Measurements from ENCODE around the gene CHRNE. TPM values are rescaled to one million over a fixed set of nuclear protein-coding genes. Genes with fewer than 3 reads are reported as not detected.

The CHRNE gene
- total and polyA plus RNA-seq, 2 of the 4 experiments (the other 2 are of a cell fraction): under 0.01 to 0.21 TPM

- TF ChIP-seq MAFK (IDR thresholded peaks at IDR 0.05; ENCODE audit: low read depth, low read length): no peak
- TF ChIP-seq SMC3 (IDR thresholded peaks at IDR 0.05; ENCODE audit: low read depth, low read length): no peak
- peak; percentile 95 for TF ChIP-seq BHLHE40 (IDR thresholded peaks at IDR 0.05; ENCODE audit: low read depth, low read length)
Observed at GRCh38 chr17:4939796-4940554, 37.1 kb upstream of the CHRNE start, which contains the start of the genes RNF167 and SLC25A11 (continued).

GRCh38 chr17:4939546-4939795 is 36.6 kb upstream of the CHRNE start:
- intact Hi-C loops (cut with micrococcal nuclease): no loop called here
- Histone ChIP-seq H4K20me1 (ENCODE audit: insufficient read depth, low read length) (peaks cover 33% of the 10 kb centered on the region), H2BK20ac (ENCODE audit: low read depth, low read length) (no peak overlapping the region), H2BK120ac (ENCODE audit: low read depth, low read length) (no peak overlapping the region), H3K27me3 (ENCODE audit: control insufficient read depth, insufficient read depth, low read length) (no peaks in the 10 kb centered on the region), H3K9ac (ENCODE audit: low read depth, low read length) (peak overlapping the region; percentile 81), H3K4me1 (ENCODE audit: control insufficient read depth, insufficient read depth, low read length) (peaks cover 9% of the 10 kb centered on the region), H2AFZ (replicated peaks; ENCODE audit: low read length, poor library complexity) (peak overlapping the region; percentile 89), H2BK15ac (ENCODE audit: low read depth, low read length) (no peak overlapping the region), H3K23ac (ENCODE audit: low read depth, low read length) (peak overlapping the region; percentile 99), H3K4me2 (ENCODE audit: low read depth, low read length) (peak overlapping the region; percentile 94), H3K4me3 (ENCODE audit: insufficient read depth, low read depth, low read length) (peak overlapping the region; percentile 68), H3K14ac (replicated peaks; ENCODE audit: low read depth, low read length) (peak overlapping the region; percentile 86), H3K9me1 (ENCODE audit: insufficient read depth, low read length) (peaks cover 10% of the 10 kb centered on the region), H2AK5ac (ENCODE audit: low read depth, low read length) (peak overlapping the region; percentile 81), H2BK5ac (ENCODE audit: low read depth, low read length, poor library complexity, severe bottlenecking) (peak overlapping the region; percentile 47), H2AK9ac (replicated peaks; ENCODE audit: low read depth, low read length, poor library complexity) (peak overlapping the region; percentile 97), H3K9me3 (ENCODE audit: control insufficient read depth, insufficient read depth, low read length) (no peaks in the 10 kb centered on the region), H3K36me3 (ENCODE audit: control insufficient read depth, insufficient read depth, low read length) (peaks cover 38% of the 10 kb centered on the region), H3K56ac (ENCODE audit: extremely low read depth, insufficient read depth, low read length) (peak overlapping the region; percentile 74), H3K79me1 (ENCODE audit: low read depth in 1 of 2, low read length in 2 of 2) (peaks cover 21 to 56% of the 10 kb centered on the region in 2 experiments; a peak in 3 of 4 replicates), H3K4ac (ENCODE audit: low read depth, low read length) (peak overlapping the region; percentile 82), H3K18ac (ENCODE audit: low read depth, low read length) (no peak overlapping the region), H4K91ac (ENCODE audit: insufficient read depth, low read depth, low read length) (peak overlapping the region; percentile 51), H3K27ac (ENCODE audit: insufficient read depth, low read length) (peak overlapping the region; percentile 71), H4K8ac (ENCODE audit: low read depth in 2 of 2, low read length in 2 of 2) (peak overlapping the region; percentile 1 to 71; a peak in 2 of 4 replicates), H4K5ac (ENCODE audit: low read depth, low read length) (no peak overlapping the region)
- 4% methylated on average over 7 of the region's 16 CpGs; no CpG with 5 or more reads in 1 of the 2 experiments for WGBS, 2 experiments (ENCODE audit: extremely low coverage in 2 of 2, insufficient read length in 1 of 2)
- no TSS peak for BruUV-seq (replicated peaks)
- dilution Hi-C loops (cut with HindIII; ENCODE audit: low sequenced_read_pairs, unreplicated experiment): no loop called here
- POLR2A ChIA-PET (ENCODE audit: unreplicated experiment): interaction anchor here (0.9 to 2.0 kb wide), 2 partner anchors 27 to 31 kb away, joined by 3 to 14 read pairs; partner anchors contain the start of gene SPAG7
- TF ChIP-seq USF2 (IDR thresholded peaks at IDR 0.05; ENCODE audit: low read depth, low read length) (no peak), CEBPB (IDR thresholded peaks at IDR 0.05; ENCODE audit: low read depth, low read length) (peak; percentile 84)
- CTCF ChIA-PET: interaction anchor here (0.5 to 1.6 kb wide), 2 partner anchors 28 to 41 kb away, joined by 3 read pairs; partner anchors contain the start of gene SPAG7
- no peak for DNase-seq
- in situ Hi-C loops (cut with MboI; ENCODE audit: low sequenced_read_pairs): no loop called here
- ATAC-seq (ENCODE audit: low read depth): no peak; the same call in 1 of the 2 replicates
